HG02870 (cell line): ENCODE measurements around the gene GLI3.

Experiments
- ATAC-seq: cut with Tn5 transposase; IDR thresholded peaks from one replicate; pipeline ENCODE4 v1.9.1; 2021; ENCODE audit warnings: mild to moderate bottlenecking, moderate library complexity; ENCODE audit not compliant: unreplicated experiment

The GLI3 gene

GRCh38 chr7:42049761-42050160, 187.2 kb downstream of the GLI3 start:
- ATAC-seq = no peak

DNA sequence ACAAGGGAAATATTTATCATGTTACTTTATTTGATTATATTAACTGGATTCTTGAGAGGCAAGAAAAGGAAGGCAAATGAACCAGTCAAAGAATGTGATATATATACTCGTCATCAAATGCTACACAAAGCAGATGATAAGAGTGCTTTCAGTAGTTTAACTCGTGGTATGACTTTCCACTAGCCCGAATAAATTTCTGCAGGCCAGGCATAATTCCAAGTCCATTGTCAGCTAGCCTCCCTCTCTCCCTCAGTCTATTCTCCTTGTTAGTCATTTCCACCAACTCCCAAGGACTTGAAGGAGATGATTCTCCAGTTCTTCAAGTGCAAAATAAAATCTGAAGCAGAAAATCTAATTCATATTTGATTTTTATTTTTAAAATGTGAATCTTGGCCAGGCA, 190.5 kb downstream of the GLI3 start:
- ATAC-seq = no peak

GRCh38 chr7:42045961-42046360, 191.0 kb downstream of the GLI3 start:
- no peak for ATAC-seq

GRCh38 chr7:42039921-42040320, 197.1 kb downstream of the GLI3 start:
- ATAC-seq = no peak

GRCh38 chr7:42035210-42035609, 201.8 kb downstream of the GLI3 start:
- ATAC-seq = no peak

DNA sequence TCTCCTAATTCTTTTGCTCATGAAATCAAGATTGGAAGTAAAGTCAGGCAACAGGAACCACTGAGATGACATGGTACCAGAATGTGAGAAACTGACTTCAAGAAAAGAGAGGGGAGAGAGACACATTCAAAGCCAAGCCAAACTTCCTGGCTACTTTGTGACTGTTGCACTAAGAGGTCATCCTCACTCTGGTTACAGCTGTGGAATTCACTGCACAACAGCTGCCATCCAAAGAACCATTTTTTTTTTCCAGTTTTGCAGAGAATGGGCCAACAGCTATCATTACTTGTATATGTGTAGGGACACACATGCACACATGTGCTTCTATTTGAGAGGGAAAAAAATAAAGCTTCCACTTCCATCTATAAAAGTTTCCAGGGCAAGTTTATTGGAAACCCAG, 203.5 kb downstream of the GLI3 start:
- ATAC-seq = no peak

GRCh38 chr7:42029405-42029804, 207.6 kb downstream of the GLI3 start:
- ATAC-seq = no peak

GRCh38 chr7:42027521-42027920, 209.5 kb downstream of the GLI3 start:
- ATAC-seq = no peak

DNA sequence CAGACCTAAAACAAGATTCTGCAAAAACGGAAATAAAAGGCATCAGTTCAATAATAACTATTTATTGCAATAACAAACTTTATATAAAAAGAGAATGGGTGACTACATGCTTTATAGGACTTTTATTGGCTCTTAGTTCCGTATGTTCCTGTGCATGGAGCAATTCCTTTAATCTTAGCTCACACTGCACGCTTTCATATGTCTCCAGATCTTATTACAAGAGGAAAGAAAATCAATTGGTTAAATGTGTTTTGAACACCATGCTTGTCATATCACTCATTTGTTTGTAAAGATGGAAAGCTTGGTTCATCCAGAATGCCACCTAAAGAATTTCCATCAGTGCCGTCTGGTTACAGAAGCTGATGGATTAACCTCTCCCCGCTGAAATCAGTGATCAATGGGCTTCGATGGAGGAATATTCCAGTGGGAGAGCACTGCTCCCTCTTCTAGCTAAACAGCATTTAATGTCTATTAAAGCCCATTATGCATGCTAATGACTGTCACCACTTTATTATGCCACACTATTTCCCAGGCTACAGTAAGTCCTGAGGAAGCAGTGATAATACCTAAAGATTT, 210.3 kb downstream of the GLI3 start:
- ATAC-seq = no peak

- ATAC-seq = no peak
Measured at GRCh38 chr7:42025635-42026375, 211.2 kb downstream of the GLI3 start.

DNA sequence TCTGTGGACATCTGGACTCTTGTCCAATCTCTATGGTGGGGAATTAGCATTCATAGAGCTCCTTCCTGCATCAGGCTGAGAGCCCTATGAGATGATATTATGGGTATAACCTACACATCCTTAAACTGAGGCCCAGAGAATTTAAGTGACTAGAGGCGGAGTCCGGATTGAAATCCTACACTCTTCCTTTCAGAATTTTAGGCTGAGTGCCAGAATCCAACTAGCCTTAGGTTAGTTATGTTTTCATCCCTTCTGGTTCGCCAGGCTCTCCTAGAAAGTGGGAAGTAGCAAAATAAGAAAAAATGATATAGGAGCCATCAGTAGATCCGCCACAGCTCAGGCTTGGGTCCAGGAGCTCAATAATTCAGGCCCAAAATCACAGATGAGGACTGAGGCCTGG, 212.5 kb downstream of the GLI3 start:
- no peak for ATAC-seq

DNA sequence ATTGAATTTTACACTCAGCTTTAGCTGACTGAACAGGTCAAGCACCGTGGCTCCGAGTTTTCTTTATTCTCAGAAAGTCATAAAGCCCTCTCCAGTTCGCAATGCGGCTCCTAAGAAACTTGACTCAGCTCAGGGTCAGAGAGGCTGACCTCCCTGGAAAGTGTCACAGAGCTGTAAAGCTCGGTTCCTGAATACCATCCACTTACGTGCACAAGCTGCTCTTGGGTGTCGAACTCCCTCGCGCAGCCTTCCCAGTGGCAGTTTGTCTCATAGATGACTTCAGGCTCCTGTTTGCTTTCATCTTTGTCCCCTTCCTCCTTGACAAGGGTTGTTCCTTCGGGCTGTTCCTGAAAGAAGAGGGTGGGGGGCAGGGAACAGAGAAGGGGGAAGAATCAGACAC, 213.7 kb downstream of the GLI3 start:
- ATAC-seq = no peak

DNA sequence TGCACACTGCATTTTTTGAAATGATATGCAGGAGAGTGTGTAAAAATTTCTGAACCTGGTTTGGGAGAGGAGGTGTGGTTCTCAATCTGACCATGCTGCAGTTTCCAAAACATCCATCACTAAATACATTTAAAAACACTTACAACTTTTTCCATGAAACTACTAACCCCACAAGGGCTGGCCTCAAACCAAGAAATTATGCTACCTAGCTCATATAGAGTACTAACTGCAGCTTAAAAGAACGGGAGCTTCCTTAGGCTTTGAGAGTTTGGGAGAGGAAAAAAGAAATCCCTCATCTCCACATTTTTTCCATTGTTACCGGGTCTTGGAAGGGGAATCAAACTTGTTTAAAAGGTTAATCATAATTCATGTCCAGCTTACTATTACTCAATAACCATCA, 214.2 kb downstream of the GLI3 start:
- no peak for ATAC-seq

DNA sequence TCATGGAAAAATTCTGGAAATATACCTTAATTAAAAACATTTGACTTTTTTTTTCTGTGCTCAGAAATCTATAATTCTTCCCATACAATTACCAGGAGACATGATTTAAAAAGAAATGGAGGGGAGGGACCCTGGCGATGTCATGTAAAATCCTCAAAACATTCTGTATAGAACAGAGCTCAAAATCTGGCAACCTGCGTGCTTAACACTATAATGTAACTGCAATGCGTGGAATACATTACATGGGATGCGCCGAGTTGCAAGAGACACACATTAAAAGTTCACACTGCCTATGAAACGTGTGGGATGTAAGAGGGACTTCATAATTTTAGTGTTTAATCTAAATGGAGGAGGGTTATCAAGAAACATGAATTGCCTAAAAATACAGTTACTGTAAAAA, 215.0 kb downstream of the GLI3 start:
- no peak for ATAC-seq

DNA sequence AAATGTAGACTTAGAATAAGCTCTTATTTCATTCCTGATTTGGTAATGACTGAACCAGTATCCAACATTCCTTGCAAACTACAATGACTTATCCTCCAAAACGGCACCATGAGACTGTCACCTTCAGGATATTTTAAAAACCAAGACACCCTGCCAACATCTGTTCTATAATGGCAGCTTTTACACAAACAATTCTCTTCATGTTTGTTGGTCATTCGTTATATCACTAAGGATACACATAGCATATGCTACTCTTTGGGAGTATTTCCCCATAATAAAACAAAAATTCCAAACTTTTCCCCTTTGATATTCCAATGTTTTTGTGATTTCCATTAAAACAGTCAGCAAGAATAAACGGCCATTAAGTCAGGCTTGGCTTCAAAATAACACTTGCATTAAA, 215.4 kb downstream of the GLI3 start:
- no peak for ATAC-seq

DNA sequence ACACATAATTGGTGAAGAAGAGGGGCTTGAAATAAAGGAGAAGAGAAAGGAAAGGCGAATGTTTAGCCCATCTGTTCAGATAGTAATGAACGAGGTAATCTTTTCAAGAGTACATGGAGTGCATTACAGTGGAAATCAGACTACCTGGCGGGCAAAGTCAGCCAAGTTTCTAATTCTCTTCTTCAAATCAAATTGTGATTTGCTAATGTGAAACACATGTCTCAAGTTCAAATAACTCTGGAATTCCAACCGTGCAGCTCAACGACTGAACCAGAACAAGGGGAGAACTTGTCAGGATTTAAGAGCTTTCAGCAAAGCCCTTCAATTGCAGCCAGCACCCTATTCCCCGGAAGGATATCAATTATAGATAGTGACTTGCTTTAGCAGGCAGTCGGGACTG, 216.9 kb downstream of the GLI3 start:
- no peak for ATAC-seq

DNA sequence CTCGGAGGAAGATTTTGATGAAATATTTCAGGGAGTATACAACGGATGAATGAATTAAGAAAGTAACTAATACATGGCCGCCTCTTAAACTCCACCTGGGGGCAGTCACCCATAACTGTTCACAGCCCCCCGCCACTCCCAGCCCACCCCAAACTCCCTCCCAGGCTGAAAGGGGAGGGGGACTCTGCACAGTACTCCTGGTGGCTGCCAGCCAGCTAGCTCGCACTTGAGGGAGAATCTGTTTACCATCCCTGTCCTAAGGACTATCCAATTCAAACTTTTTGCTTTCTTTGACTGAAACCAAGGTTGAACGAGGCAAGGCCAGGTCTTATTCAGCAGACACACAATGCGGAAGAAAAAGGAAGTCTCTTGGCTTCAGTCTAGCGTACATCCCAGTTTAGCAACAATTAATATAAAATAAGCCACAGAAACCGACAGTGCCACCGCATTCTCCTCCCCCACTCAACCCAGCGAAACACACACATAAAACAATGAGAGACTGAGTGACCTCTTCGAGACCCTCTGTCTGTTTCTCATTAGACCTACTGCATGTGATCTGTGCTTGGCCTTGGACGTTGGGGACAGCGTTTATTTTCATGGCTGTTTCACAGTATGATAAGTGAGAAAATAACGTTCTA, 219.5 kb downstream of the GLI3 start:
- no peak for ATAC-seq

- ATAC-seq = no peak
Measured at GRCh38 chr7:42016517-42016916, 220.5 kb downstream of the GLI3 start.

DNA sequence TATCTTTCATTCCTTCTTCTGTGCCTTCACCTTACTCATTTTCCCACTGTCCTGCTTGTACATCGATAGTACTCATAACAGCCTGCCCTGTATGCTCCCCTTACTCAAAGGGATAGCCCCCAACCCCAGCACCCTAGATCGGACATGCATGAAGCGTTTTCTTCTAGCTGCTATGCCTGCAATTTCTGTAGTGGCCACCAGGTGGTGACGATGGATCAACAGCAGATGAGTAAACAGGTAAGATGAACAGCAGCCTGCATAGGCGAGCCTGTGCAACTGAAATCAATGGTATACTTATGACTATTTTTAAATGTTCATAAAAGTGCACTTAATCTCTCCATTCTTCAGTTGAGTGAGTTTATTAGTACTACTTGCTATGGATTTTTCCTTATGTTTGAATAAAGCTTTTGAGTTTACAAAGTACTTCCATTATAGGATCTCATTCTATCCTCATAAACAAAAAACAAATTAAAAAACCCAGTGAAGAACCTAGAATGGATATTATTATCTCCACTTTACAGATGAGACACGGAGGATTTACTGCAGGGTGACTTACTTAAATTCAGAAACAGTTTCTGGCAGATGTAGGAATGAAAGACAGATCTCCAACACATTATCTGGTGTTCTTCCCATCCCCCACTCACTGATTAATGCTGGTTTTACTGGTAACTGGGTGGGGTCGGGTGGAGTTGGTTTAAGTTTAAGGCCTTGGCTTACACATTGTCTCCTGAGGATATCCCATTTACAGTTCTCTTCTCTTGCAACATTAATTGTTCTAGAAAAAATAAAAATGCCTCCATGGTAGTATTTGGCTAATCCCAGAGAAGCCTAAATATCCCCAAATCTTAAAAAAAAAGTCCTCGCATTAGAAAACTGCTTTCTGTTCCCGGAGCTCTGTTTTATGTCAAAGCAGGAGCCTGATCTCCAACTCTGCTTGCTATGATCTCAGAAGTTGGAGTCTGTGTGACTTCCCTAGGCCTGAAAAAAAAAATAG, 222.1 kb downstream of the GLI3 start:
- ATAC-seq = no peak

DNA sequence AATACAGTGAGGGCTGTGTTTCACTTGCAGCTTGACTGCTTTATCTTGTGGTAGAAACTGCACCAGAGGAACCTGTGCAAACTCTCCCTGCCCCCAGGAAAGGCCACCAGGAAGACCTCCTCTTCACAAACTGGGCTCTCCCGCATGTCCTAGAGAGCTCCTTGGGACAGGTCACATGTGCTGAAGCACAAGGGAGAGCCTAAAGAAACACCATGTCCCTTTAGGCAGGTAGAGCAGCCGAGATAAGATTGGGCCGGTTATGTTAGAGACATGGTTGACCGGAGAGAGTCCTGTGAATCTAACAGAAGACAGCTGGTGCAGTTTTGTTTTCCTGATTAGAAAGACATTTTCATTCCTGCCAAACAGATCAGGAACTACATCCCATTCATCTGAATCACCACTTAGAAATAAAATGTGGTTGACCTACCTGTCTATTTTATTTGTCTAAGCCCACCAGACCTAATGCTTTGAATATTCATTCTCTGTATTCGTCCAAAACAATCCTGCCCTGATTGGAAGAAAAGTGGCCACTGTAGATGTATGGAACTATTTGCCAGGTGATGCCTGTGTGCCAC, 224.1 kb downstream of the GLI3 start:
- no peak for ATAC-seq

DNA sequence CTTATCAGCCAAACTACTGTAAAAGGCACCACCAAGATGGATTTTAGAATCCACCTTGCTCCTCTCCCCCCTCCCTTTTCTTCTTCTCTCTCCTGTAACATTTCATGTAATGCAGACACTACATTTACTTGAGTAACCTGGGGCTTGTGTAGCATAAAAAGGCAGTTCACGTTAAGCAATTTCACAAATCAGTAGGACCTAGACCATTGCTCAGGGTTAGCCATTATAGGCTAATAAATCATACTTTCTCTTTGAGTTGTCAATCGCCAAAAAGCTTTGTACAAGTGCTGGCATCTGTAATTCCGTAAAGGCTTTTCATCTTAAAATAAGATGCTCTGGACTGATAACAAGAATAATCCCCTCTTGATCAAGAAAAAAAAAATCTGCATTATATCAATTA, 224.7 kb downstream of the GLI3 start:
- no peak for ATAC-seq
